Measurements from ENCODE around the gene KIF26A. TPM values are rescaled to one million over a fixed set of nuclear protein-coding genes. Genes with fewer than 3 reads are reported as not detected.

The KIF26A gene
- total RNA-seq, 1 donor from 2014 or later: 0.60 TPM

- no peak overlapping the region for H3K4me3 Mint-ChIP-seq (ENCODE audit: unreplicated experiment)
- peak; percentile 78 for DNase-seq (ENCODE audit: low spot score)
- no peaks in the 10 kb centered on the region for H3K4me1 Mint-ChIP-seq (ENCODE audit: low read depth)
- H3K27me3 Mint-ChIP-seq (ENCODE audit: low read depth): peaks cover under 1% of the 10 kb centered on the region
- peaks cover 14% of the 10 kb centered on the region for H3K9me3 Mint-ChIP-seq (ENCODE audit: low read depth)
- peaks cover 5% of the 10 kb centered on the region for H3K36me3 Mint-ChIP-seq (ENCODE audit: low read depth)
- no peak overlapping the region for H3K27ac Mint-ChIP-seq (ENCODE audit: unreplicated experiment)
- TF ChIP-seq, protein P1, sequence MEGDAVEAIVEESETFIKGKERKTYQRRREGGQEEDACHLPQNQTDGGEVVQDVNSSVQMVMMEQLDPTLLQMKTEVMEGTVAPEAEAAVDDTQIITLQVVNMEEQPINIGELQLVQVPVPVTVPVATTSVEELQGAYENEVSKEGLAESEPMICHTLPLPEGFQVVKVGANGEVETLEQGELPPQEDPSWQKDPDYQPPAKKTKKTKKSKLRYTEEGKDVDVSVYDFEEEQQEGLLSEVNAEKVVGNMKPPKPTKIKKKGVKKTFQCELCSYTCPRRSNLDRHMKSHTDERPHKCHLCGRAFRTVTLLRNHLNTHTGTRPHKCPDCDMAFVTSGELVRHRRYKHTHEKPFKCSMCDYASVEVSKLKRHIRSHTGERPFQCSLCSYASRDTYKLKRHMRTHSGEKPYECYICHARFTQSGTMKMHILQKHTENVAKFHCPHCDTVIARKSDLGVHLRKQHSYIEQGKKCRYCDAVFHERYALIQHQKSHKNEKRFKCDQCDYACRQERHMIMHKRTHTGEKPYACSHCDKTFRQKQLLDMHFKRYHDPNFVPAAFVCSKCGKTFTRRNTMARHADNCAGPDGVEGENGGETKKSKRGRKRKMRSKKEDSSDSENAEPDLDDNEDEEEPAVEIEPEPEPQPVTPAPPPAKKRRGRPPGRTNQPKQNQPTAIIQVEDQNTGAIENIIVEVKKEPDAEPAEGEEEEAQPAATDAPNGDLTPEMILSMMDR (IDR thresholded peaks at IDR 0.05): no peak
These were observed 90.5 kb downstream of the KIF26A start for GRCh38 chr14:104228716-104229533.

GRCh38 chr14:104229534-104230055 is 91.2 kb downstream of the KIF26A start:
- peak; percentile 80 for DNase-seq (ENCODE audit: low spot score)
- peaks cover 5% of the 10 kb centered on the region for H3K36me3 Mint-ChIP-seq (ENCODE audit: low read depth)
- TF ChIP-seq, protein P1 (IDR thresholded peaks at IDR 0.05): no peak
- H3K27me3 Mint-ChIP-seq (ENCODE audit: low read depth): no peaks in the 10 kb centered on the region
- H3K9me3 Mint-ChIP-seq (ENCODE audit: low read depth): peaks cover 19% of the 10 kb centered on the region
- H3K4me3 Mint-ChIP-seq (ENCODE audit: unreplicated experiment): no peak overlapping the region
- H3K27ac Mint-ChIP-seq (ENCODE audit: unreplicated experiment): no peak overlapping the region
- no peaks in the 10 kb centered on the region for H3K4me1 Mint-ChIP-seq (ENCODE audit: low read depth)

- Mint-ChIP-seq H3K27me3 (ENCODE audit: low read depth) (no peaks in the 10 kb centered on the region), H3K36me3 (ENCODE audit: low read depth) (peaks cover 5% of the 10 kb centered on the region), H3K9me3 (ENCODE audit: low read depth) (peaks cover 19% of the 10 kb centered on the region), H3K27ac (ENCODE audit: unreplicated experiment) (no peak overlapping the region), H3K4me3 (ENCODE audit: unreplicated experiment) (no peak overlapping the region), H3K4me1 (ENCODE audit: low read depth) (no peaks in the 10 kb centered on the region)
- peak; percentile 66 for DNase-seq (ENCODE audit: low spot score)
- TF ChIP-seq, protein P1 (IDR thresholded peaks at IDR 0.05): no peak
These were observed 91.9 kb downstream of the KIF26A start for GRCh38 chr14:104230119-104230815.

Small RNA genes lying within 50 kb of the gene (microRNA-seq; reads per million reads assigned to microRNA genes)
- gene MIR203A (ENCODE audit: borderline number of aligned reads) (not detected), gene MIR203B (ENCODE audit: borderline number of aligned reads) (not detected)

Other genes starting within 250 kb of the KIF26A start
- not detected in 3 replicates for gene TDRD9, start 210.1 kb upstream of the KIF26A start, total RNA-seq
- not detected in 3 replicates for gene RD3L, start 196.1 kb upstream of the KIF26A start, total RNA-seq
- gene ASPG, start 52.9 kb upstream of the KIF26A start, total RNA-seq: not detected in 3 replicates